ENCODE data around the gene HCAR3.
"Not testable (repeated sequence)": the region's sequence is repeated elsewhere in the genome, so short reads cannot be mapped to it uniquely, and the experiment has no call there.

The HCAR3 gene

DNA sequence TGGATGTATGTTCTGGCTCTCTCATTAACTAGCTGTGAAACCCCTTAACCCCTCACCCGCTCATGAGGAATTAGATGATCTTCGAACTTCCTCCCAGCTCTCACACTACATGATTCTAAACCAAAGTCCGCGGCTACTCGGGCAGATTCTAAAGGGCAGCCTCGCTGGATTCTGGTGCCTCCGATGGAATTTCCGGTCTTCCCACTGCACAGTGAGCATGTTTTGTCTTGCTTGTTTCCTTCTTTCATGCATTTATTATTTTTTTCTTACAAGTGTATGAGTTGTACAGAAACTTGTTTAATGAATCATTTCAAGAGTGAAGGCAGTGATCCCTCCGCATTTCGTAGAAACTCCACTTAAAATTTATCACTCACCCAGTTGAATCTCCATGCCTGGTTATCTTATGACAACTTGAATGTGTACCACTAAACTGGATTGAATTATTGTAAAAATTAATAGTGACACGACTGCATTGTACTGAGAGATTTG is 4.5 kb upstream of the HCAR3 start:
- no peak for DNase-seq

DNA sequence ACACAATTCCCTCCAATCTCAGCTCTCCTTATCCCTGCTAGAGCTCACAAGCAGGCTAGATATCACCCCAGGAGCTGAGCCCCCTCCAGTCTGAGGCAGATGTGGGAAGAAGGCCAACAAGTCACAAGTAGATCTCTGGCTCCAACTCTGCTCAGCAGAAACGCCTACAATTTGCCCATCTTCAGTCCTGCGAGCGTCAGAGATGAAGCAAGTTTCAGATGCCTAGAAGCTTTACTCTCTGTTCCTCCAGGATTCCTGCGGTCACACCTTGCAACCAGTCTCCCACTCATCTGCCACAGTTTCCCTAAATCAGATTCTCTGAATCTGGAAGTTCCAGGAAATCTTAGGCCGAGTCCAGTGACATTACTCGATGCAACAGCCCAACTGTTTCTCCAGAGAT is 1.4 kb downstream of the HCAR3 start:
- not testable (repeated sequence) for DNase-seq

DNA sequence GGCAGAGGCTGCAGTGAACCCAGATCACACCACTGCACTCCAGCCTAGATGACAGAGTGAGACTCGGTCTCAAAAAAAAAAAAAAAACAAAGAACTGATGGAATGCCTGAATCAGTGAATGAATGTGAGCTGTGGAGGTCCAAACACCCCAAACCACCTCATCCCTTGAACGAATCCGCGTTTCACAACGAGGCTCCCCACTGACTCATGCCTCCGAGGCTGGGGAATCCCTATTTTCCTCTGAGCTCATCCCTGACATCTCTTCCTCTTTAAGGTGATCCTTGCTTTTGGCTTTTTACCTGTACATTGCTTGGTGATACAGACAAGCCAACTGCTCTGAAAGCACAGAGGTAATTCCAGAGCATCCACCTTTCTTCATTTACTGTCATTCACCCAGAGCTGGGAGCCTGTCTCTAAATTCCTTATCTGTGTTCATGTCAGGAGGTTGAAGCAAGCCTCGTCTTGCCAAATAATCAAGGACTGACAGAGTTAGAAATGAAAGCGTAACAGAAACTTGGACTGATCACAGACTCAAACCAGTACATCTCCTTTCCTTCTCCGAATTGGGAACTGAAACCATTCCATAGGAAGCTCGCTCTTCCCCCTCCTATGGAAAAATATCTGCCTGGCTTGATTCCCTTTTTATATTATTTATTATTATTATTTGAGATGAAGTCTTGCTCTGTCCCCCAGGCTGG is 3.0 kb downstream of the HCAR3 start:
- not testable (repeated sequence) for DNase-seq

DNA sequence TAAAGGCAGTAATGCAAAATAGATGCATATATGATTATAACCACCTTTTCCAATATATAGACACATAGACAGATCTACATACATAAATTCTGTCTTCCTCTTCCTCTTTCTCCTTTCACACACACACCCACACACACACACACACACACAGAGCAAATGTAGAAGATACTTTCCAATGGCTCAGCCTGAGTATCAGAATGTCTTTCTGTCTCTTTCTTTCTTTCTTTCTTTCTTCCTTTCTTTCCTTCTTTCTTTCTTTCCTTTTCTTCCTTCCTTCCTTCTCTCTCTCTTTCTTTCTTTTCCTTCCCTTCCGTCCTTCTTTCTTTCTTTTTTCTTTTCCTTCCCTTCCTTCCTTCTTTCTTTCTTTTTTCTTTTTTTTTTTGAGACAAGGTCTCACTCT is 5.3 kb downstream of the HCAR3 start:
- DNase-seq, result not testable (repeated sequence)

DNA sequence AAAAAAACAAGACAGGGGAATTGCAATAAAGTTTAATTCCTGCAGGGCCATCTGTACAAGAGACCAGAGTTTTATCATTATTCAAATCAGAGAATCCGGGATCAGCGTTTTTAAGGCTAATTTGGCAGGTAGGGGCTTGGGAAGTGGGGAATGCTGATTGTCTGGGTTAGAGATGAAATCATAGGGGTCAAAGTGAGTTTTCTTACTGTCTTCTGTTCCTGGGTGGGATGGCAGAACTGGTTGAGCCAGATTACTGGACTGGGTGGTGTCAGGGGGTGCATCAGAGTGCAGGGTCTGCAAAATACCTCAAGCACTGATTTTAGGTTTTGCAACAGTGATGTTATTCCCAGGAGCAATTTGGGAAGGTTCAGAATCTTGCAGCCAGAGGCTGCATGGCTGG is 6.3 kb downstream of the HCAR3 start:
- DNase-seq, result not testable (repeated sequence)

DNA sequence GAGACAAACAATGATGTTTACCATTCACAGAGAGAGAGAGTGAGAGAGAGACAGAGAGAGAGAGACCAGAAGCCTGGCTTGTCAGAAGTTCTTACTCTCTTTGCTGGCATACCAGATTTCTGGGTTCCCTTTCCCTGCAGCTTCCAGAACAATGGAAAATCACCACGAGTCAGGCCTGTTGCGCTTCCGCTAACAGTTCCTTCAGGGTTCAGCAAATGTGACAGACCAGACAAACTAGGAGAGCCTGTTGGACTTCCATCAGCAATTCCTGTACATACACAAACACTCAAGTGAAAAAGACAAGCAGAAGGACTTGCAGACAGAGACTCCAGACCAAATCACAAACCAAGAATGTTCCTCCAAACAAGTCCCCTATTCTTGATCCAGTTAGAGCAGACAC is 7.3 kb downstream of the HCAR3 start:
- not testable (repeated sequence) for DNase-seq

DNA sequence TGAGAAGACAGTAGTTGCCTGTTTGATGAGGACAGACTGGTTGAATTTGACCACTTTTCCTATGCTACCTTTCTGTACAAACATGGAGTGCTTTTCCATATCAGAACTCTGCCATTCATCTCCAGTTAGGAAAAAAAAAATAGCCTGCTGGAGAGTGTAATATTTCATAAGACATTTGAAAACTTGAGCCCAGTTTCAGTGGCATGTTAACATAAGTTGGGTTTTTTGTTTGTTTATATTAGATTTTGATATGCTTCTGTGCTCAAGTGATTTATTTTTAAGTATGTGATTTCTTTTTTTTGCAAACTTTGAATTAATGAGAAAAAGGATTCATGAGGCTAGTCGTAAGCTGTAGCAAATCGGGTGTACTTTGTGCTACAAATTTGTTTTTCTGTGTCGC is 12.8 kb downstream of the HCAR3 start:
- DNase-seq, result not testable (repeated sequence)

DNA sequence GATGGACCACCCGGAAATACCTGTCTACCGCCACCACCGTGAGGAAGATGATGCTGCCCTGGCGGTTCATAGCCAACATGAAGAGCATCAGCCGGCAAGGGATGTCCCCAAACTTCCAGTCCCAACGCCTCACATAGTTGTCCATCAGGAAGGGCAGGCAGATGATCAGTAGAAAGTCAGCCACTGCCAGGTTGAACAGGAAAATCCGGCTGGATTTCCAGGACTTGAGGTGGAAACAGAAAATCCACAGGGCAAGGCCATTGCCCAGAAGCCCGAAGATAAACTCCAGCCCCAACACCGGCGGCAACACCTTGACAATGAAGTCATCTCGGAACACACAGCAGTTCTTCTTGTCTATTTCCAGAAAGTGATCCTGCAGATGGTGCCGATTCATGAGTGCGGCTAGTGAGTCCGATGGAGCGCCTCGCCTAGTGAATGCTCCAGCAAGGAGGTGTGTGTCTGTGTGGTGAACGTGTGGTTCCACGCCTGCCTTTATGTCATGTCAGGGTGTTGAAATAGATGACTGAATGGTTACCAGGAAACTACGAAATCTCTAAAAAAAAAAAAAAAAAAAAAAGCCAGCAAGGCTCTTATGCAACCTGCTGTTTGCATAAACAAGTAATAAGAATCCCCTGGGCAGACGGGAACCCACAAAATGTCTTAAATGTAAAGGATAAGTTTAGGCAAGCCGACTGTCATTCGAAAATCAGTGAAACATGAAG is 13.6 kb downstream of the HCAR3 start, which contains the start of gene HCAR2:
Gene HCAR2, minus strand, starts transcription at position 468 of the 722 bp plus-strand sequence. Its CDS starts 74 bp downstream, at position 394.
- DNase-seq, result not testable (repeated sequence)

DNA sequence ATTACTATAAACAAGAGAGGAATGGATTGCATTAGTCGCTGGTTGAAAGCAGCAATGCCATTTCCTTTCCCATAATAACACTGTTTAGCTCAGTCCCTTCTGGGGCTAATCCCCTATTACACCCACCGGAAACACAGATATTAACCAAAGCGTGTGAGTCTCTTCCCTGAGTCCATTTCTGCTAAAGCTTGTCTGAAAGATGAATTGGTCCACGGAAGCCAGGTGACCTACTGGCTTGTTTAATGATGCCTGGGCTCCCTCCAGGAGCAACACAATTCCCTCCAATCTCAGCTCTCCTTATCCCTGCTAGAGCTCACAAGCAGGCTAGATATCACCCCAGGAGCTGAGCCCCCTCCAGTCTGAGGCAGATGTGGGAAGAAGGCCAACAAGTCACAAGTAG is 15.1 kb downstream of the HCAR3 start:
- DNase-seq, result not testable (repeated sequence)

DNA sequence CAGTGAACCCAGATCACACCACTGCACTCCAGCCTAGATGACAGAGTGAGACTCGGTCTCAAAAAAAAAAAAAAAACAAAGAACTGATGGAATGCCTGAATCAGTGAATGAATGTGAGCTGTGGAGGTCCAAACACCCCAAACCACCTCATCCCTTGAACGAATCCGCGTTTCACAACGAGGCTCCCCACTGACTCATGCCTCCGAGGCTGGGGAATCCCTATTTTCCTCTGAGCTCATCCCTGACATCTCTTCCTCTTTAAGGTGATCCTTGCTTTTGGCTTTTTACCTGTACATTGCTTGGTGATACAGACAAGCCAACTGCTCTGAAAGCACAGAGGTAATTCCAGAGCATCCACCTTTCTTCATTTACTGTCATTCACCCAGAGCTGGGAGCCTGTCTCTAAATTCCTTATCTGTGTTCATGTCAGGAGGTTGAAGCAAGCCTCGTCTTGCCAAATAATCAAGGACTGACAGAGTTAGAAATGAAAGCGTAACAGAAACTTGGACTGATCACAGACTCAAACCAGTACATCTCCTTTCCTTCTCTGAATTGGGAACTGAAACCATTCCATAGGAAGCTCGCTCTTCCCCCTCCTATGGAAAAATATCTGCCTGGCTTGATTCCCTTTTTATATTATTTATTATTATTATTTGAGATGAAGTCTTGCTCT is 16.4 kb downstream of the HCAR3 start:
- DNase-seq, result not testable (repeated sequence)

DNA sequence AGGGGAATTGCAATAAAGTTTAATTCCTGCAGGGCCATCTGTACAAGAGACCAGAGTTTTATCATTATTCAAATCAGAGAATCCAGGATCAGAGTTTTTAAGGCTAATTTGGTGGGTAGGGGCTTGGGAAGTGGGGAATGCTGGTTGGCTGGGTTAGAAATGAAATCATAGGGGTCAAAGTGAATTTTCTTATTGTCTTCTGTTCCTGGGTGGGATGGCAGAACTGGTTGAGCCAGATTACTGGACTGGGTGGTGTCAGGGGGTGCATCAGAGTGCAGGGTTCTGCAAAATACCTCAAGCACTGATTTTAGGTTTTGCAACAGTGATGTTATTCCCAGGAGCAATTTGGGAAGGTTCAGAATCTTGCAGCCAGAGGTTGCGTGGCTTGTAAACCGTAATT is 19.7 kb downstream of the HCAR3 start:
- DNase-seq, result not testable (repeated sequence)

DNA sequence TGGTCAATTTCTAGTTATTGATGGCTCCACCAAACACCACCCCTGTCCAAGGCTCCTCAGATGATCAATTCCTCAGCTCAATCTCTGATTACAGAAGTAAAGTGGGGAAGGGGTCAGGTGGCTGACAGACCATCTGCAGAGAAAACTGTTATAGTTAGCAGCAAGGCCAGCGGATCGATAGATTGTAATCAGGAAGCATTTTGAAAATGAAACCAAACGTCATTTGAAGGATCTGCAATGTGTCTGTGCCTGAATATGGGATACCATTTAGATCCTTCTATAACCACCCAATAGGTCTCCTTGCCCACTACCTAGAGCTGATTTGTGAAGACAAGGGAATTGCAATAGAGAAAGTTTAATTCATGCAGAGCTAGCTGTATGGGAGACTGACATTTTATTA is 25.0 kb downstream of the HCAR3 start:
- no peak for DNase-seq

DNA sequence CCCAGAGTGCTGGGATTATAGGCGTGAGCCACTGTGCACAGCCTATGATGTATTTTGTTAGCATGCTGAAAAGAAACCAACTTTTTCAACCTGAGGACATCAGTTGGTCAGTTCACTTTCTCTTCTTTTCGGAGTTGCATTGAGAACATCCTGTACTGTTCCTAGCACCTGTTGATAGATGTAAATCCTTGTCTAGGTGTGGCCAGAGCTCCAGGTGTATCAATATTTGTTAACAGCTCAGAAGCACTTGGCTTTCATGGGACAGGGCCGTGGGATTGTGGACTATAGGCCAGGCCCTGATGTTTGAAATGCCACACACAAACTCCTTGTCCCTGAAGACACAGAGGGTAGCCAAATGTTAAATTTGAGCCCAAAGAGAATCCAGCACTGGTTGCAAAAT is 28.3 kb downstream of the HCAR3 start:
- DNase-seq, result no peak

DNA sequence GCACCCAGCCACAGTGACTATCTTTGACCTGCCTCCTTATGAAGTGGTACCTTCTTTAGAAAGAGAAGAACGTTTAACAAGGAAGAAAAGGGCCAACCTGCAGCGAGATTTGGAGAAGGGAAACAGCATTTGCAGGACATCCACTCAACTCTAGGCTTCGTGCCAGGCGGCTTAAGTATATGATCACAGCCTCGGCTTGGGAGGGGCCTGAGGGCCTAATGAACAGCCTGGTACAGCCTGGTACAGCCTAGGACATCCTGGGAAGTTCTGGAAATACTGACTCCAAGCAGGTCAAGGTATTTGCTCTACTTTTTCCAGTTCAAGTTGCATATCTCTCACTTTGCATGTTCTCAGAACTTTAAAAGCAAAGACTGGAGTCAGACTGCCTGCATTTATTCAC is 29.5 kb downstream of the HCAR3 start:
- no peak for DNase-seq

DNA sequence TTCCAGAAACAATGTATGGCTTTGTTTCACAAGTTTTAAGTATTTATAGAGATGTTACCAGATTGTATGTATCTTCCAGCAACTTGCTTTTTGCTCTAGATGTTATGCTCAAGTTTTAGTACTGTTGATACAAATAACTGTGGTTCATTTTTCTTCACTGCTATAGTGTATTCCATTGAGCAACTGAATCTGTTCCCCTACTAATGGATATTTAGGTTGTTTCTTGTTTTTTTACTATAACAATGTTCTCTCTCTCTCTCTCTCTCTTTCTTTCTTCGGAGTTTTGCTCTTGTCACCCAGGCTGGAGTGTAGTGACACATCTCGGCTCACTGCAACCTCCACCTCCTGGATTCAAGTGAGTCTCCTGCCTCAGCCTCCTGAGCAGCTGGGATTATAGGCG is 30.1 kb downstream of the HCAR3 start:
- DNase-seq, result no peak

DNA sequence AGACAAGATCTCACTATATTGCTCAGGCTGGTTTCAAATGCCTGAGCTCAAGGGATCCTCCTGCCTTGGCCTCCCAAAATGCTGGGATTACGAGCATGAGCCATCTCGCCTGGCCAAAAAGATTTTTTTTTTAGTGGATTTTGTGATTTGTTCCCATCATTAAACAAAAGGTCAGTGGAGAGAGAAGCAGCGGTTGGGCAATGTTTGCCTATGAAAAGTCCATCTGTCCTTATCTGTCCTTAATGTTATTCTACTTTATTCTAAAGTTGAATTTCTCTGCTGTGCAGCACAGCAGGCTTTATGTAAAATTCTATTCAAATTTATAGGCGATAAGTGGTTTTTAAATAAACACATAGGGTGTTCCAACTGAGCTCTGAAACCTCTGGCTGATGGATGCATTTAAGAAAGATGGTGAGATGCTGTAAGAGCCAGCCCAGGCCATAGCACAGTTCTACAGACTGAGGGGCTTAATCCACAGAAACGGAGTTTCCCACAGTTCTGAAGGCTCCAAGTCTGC is 32.3 kb downstream of the HCAR3 start:
- no peak for DNase-seq

DNA sequence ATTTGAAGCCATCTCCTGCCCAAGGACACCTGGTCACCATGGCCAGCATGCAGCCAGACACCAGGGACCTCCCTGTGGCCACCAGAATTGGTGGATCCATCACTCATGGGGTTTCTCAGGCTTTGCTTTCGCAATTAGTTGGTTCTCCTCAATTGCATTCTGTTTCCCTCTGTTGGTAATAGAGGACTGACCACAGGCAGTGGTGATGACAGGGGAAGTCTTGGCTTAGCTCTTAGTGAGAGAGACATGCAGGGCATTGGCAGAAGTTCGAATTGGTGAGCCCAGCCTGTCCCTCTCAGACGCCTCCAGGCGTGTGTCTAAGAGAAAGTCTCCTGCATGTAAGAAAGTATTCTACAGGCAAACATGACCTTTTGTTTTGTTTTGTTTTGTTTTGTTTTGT is 34.8 kb downstream of the HCAR3 start:
- DNase-seq, result no peak

DNA sequence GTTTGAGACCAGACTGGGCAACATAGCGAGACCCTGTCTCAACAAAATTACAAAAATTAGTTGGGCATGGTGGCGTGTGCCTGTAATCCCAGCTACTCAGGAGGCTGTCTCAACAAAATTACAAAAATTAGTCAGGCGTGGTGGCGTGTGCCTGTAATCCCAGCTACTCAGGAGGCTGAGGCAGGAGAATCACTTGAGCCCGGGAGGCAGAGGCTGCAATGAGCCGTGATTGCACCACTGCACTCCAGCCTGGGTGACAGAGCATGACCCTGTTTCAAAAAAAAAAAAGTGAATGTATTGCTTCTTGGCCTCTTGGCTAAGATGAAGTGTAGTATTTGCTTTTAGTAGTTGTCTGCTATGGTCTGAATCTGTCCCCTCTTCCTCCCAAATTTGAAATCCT is 35.6 kb downstream of the HCAR3 start:
- DNase-seq, result not testable (repeated sequence)

DNA sequence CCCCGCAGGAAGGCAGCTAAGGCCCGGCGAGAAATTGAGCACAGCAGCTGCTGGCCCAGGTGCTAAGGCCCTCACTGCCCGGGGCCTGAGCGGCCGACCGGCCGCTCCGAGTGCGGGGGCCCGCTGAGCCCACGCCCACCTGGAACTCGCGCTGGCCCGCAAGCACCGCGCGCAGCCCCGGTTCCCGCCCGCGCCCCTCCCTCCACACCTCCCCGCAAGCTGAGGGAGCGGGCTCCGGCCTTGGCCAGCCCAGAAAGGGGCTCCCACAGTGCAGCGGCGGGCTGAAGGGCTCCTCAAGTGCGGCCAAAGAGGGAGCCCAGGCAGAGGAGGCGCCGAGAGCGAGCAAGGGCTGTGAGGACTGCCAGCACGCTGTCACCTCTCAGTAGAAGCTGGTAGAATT is 39.8 kb downstream of the HCAR3 start:
- DNase-seq, result not testable (repeated sequence)

DNA sequence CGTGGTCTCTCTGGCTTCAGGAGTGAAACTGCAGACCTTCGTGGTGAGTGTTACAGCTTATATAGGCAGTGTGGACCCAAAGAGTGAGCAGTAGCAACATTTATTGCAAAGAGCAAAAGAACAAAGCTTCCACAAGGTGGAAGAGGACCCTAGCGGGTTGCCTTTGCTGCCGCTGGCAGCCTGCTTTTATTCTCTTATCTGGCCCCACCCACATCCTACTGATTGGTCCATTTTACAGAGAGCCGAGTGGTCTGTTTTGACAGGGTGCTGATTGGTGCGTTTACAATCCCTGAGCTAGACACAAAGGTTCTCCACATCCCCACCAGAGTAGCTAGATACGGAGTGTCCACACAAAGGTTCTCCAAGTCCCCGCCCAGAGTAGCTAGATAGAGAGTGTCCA is 40.6 kb downstream of the HCAR3 start:
- DNase-seq, result not testable (repeated sequence)

DNA sequence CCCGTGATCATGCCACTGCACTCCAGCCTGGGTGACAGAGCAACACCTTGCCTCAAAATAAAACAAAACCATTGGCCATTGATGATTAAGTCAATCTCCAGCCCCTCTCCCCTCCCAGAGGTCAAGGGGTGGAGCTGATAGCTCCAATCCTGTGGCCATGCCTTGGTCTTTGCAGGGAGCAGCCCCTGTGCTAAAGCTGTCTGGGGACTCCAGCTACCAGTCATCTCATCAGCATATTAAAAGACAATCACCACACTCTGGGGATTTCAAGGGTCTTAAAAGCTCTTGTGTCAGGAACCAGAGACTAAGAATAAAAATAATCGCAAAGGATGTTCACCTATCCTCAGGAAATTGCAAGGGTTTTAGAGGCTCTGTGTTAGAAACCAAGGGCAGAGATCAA is 44.1 kb downstream of the HCAR3 start:
- DNase-seq, result no peak

DNA sequence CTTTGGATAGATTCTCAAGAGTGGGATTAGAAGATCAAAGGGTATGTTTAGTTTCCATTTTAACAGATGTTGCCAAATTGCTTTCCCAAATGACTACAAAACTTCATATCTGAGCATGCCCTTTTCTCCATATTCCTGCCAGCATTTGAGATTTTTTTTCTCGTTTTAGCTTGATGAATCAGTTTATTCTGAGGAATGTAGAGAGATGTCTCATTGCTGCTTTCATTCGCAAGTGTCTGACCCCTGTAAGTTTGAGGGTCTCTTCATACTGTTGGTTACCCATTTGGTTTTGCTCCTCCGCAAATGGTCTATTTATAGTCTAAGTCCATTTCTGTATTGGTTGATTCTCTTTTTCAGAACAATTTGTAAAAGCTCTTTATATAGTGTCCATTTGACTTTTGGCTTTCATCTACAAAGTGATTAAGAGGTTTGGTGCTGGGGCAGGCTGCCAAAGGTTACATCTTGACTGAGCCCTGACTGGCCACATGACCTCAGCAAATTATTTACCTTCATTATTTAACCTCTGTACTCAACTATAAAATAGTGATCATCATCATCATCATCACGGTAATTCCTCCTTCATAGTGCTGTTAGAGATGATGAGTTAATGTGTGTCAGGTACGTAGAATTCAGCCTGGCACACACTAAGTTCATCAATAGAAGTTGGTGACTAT is 47.1 kb downstream of the HCAR3 start:
- DNase-seq, result no peak

DNA sequence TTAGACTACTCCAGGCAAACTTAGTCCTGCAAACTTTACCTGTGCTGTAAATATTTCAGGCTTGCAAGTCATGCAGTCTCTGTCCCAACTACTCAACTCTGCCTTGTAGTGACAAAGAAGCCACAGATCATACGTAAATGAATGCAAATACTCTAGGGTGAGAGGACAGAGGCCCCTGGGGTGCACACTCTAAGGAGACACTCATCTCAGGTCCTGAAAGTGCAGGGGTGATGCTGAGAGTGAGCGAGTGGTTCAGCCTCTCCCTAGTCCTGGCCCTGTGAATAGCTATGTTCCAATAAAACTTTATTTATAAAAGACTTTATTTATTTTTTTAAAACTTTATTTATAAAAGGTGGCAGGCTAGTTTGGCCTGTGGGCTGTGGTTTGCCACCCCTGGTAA is 48.3 kb downstream of the HCAR3 start:
- DNase-seq, result no peak
